HG02610 (cell line): ENCODE results near the gene PFKFB3.
"Not testable (repeated sequence)": the region's sequence is repeated elsewhere in the genome, so short reads cannot be mapped to it uniquely, and the experiment has no call there.

Experiments
- ATAC-seq: cut with Tn5 transposase; IDR thresholded peaks from one replicate; pipeline ENCODE4 v1.9.1; 2021; ENCODE audit warnings: mild to moderate bottlenecking, moderate library complexity; ENCODE audit not compliant: unreplicated experiment

The PFKFB3 gene

DNA sequence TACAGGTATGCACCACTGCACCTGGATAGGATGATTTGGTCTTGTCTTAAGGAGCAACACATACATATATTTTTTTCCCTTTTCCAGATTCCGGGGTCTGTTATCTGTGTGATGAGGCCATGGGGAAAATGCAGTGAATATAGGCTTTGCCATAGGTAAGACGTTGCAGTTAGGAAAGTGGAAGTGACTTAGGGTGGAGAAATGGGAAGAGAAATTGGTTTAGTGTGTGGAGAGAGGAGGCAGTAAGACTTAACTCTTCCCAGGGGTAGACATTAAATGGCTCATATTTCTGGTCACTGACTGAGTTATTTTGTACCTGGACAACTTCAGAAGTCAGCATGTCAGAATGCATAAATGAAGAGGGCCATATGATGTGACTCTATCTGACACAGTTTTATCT lies 66.7 kb downstream of the PFKFB3 start:
- no peak for ATAC-seq

DNA sequence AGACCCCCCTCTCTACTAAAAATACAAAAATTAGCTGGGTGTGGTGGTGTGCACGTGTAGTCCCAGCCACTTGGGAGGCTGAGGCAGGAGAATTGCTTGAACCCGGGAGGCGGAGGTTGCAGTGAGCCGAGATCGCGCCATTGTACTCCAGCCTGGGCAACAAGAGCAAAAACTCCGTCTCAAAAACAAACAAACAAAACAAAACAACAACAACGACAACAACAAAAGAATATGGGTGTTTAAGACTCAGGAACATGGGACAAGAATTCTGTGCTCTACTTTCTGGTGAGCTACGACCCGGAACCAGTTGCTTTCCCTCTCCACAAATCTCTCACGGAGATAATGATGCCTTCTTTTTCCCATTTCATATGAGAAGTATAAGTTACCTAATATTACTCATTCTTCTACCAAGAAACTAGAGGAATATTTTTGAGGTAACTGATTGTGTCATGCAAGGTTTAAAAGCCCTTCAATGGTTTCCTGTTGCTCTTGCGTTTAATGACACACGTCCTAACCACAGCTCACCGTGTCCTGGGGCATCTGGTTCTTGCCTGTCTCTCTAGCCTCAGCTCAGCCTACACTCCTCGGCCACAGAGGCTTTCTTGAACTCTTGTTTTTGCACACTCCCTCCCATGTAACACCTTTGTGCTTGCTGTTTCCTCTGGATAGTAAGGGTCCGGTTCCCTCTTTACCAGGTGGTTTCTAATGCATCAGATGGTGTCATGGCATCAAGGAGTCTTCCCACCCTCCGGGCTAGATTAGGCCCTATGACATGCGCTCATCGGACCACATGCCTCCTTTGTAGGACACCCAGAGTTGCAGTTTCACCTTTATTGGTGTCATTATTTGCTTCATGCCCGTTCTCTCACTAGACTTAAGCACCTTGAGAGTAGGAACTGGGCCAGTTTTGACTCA lies 67.5 kb downstream of the PFKFB3 start:
- ATAC-seq = peak; percentile 67

DNA sequence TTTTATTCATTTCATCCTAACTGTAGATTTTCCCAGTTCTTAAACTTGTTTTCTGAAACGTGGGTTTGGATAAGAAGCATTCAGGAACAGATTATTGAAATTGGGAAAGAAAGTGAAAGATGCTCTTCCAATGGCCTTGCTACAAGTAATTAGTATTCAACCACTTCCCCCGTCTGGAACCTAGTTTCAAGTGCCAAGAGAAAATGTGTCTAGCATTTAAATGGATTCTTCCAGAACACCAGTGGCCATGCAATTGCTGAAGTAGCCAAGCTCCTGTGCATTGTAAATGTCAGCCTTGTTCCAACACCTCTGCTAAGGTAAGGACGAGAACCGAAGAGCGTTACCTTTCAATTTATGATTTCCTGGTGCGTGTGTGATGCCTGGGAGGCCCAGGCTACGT lies 68.2 kb downstream of the PFKFB3 start:
- ATAC-seq = no peak

DNA sequence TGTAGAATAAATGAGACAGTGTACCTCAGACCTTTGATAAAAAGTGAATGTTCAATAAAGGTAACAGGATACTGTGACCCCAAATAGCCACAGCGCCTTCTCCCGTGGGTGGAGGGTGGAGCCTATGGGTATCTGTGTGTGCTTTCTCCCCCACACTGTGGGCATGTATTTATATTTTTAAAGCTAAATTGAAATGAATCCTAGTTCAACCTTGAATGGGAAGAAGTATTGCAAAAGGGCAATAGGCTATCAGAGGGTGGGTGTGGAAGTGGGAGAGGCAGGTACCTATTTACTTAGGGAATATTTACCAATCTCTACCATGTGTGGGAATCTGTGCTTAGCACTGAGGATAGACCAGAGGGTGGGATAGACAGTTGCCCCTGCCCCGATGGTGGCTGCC lies 68.9 kb downstream of the PFKFB3 start:
- no peak for ATAC-seq

DNA sequence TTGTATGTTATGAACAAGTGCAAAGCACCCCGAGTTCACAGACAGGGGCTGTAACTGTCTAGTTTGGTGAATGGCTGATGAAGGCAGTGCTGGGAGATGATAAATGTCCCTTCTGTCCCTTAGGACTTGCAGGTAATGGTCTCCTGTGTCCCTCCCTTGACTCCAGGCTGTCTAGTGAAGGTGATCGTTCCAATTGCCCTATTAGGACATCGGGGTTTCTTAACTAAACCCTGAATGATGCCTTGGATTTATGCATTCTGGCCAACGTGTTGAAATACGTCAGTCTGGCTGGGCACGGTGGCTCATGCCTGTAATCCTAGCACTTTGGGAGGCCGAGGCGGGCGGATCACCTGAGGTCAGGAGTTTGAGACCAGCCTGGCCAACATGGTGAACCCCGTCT lies 69.4 kb downstream of the PFKFB3 start:
- no peak for ATAC-seq

DNA sequence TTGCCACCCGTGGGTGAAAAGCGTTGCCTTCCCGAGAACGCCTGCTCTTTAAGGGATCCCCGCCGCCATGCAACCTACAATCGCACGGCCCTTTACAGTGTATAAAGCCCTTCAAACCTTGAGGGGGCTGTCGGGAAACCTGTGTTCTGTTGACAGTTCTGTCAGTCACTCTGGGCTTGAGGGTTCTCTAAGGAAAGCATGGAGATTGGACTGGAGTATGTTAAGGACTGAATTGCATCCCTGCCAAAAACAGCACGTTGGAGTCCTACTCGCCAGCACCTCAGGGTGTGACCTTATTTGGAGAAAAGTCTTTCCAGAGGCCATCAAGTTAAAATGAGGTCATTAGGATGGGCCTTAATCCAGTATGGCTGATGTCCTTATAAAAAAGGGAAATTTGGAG lies 70.6 kb downstream of the PFKFB3 start:
- no peak for ATAC-seq

DNA sequence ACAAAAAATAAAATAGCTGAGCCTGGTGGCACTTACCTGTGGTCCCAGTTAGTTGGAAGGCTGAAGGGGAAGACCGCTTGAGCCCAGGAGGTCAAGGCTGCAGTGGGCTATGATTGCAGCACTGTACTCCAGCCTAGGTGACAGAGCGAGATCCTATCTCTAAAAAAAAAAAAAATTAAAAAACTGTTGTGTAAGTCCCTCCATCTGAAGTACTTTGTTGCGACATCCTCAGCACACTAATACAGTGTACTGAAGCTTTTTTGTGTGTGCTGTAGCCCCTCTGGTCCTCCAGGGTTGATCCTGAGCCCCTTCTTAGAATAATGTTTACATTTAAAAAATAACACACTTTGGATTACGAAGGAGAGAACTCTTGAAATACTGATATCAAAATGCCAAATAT lies 71.3 kb downstream of the PFKFB3 start:
- no peak for ATAC-seq

DNA sequence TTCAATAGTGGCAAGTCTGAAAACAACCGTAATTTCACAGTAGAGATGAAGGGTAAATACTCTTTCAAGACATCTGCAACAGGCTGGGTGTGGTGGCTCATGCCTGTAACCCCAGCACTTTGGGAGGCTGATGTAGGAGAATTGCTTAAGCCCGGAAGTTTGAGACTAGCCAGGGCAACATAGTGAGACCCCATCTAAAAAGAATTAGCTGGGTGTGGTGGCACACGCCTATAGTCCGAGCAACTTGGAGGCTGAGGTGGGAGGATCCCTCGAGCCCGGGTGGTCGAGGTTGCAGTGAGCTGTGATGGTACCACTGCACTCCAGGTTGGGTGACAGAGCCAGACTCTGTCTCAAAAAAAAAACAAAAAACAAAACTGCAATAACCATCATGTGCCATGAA lies 71.8 kb downstream of the PFKFB3 start:
- no peak for ATAC-seq

DNA sequence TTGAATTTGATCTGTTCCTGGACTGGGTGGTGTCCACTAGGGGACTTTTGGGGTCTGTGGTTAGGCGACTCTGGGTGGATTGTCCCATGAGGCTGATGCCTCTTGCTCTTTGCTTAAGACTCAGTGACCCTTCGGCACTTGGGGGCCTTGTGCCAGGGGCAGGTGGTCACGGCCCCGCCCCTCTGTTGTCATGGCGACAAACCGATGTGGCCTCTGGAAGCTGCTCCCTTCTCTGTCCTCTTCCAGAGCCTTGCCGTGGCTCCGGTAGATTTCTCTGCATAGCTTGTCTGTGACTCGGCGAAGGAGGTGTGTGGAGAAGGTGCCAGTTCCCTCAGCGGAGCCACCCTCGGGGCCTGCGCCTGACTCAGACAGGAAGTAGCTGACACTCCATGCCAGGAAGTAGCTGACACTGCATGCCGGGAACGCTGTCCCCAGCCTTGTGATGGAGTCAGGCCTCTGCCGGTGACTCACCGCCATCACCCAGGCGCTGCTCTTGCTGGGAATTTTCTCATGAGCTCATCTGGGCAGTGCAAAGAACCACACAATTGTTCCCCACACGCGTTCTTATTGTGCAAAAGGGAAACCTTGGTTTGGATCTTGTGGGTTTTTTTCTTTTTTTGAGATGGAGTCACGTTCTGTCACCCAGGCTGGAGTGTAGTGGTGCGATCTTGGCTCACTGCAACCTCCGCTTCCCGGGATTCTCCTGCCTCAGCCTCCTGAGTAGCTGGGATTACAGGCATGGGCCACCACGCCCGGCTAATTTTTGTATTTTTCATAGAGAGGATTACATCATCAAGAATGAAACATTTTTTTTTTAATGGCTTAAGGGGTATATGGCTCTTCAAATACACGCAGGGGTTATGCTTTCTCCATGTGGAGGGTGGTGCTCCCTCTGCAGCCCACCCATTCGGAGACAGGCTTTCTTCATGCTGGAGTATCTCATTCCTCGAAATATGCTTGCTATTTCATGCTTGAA lies 72.6 kb downstream of the PFKFB3 start:
- ATAC-seq = peak; percentile 65

DNA sequence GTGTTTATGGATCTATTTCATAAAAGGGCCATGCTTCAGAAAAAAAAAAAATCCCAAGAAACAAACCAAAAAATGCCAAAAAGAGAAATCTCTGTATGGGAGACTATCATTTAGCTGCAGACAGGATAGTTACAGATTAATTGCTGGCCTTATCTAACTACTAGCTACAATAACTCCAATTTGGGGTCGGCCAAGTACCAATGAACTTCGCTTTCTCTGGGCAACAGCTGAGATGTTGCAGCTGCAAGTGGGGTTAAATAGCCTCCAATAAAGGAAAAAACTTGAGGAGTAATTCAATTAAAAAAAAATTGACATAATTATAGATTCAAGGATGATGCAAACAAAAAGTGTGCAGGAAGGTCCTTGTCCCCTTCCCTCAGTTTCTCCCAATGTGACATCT lies 73.6 kb downstream of the PFKFB3 start:
- ATAC-seq = no peak

DNA sequence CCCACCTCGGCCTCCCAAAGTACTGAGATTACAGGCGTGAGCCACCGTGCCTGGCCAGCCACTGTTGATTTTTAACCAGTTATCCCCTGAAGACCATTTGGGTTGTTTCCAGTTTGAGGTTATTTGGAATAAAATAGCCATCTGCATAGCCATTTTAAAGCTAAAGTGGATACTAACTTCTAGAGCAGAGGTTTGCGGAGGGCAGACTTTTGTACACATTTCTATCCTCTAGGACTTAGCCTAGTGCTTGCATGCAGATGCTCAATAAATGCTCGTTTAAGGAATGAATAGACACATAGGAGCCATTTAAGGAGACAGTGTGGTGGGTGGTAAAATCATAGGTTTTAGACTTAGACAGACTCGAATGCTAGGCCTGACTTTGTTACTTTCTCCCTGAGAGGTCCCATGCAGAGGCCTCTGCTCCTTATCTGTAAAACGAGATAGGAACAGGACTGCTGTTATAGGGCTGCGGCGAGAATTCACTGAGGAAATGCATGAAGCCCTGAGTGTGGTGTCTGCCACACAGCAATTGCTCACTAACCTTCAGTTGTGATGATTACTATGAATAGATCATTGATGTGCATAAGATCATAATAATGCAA lies 75.9 kb downstream of the PFKFB3 start:
- ATAC-seq = no peak

DNA sequence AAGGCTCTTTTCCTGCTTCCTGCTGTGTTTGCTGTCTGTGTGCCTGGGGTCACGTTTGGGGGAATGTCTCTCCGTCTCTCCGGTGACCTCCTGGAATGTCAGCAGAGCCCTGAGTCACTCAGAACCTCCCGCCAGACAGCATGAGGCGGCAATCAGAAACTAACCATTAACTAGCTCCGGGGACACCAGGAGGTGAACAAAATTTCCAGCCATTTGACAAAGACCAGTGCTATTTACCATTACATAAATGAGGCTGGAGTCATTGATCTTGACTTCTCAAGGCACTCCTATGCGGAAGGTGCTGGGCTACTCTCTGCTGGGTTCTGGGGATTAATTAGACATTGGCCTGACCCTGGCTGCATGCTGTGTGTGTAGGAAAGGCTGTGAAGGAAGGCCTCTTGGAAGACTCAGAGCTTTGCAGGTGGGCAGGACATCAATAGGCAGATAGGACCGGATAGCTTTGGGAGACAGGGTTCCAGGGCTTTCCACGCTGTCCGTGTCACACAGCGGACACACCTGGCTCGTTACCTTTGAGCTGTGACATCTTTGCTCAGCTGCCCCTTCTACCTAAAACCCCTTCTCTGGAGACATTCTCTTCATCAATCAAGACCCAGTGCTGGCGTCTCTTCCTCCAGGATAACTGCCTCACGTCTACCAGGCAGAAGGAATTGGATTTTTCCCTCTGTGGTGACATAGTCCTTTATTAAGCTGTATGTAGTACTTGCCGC lies 77.0 kb downstream of the PFKFB3 start:
- no peak for ATAC-seq

DNA sequence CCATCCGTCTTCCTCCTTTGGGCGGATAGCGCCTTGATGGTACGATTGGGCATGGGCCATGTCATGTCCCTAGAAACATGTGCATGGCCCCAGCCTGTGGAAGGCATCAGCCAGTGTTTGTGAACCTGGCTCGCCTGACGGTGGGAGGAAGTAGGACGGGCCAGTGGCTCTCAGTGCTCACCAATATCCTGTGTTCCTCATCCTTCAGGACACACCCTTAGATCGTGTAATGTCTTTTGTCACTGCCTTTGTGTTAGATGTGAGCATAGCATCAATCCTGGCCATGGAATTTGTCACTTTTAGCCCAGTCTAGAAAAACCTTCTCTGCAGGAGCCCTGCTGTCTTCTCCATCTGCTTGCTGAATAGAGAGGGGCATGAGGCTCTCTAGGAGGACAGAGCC lies 77.6 kb downstream of the PFKFB3 start:
- ATAC-seq = no peak

DNA sequence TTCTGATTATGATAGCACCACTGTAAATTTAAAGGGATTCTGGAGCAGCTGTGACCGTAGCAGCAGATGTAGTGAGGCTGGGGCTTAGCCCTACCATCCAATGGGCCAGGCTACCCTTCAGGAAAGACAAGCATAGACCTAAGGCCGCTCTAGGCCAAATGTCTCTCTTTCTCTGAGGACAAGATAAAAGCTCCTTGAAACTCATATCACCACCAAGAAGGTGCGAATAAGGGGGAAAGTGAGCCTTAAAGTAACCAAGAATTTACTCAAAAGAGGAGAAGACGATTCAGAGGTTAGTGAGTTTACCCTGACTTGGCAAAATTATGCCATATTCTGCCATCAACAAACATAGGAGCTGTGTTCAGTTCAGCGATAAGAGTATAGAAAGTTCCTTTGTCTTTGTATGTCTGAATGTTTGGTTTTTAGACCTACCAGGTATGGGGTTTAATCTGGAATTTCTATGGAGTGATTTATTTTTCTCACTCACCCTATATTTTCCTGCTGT lies 79.8 kb downstream of the PFKFB3 start:
- no peak for ATAC-seq

DNA sequence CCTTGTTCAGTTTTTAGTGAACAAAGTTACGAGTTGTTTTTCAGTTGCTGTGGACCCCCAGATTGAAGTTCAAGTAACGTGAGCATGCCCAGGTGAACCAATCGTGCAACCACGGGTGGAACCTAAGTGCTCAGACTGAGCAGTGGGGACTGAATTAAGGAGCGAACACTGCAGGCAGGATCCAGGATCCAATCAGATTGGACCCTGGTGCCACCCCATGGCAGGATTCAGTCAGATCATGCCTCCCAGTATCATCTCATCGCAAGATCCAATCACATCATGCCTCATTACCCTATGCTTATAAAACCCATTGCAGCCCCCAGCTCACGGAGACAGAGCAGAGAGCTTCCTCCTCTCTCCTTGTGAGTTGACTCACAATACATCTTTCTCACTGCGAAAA lies 80.9 kb downstream of the PFKFB3 start:
- no peak for ATAC-seq

DNA sequence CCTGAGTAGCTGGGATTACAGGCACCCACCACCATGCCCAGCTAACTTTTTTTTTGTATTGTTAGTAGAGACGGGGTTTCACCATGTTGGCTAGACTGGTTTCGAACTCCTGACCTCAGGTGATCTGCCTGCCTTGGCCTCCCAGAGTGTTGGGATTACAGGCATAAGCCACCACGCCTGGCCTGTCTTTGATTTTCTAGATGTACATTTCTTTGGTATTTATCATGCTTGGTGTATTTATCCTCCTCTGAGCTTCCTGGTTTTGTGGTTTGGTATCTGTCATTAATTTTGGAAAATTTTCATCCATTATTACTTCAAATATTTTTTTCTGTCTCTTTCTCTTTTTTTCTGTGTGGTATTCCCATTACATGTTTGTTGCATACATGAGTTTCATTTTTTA lies 87.9 kb downstream of the PFKFB3 start:
- not testable (repeated sequence) for ATAC-seq

DNA sequence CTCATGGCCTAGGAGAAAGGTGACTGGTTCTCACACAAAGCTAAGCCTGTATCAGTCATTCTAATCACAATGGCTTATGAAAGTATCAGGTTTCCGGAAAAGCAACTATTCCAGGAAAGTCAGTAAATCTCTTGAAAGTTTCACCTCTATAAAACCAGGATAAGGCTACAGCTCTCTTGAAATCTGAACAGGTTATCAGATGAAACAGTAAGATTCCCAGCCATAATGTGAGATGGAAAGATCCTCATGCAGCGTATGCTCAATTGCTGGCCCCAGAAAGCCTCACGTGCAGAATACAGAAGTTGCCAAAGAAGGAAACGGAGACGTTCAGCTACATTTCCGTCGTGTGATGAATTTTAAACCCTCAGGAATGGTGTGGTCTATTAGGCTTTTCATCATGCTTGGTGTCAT lies 90.0 kb downstream of the PFKFB3 start:
- no peak for ATAC-seq

DNA sequence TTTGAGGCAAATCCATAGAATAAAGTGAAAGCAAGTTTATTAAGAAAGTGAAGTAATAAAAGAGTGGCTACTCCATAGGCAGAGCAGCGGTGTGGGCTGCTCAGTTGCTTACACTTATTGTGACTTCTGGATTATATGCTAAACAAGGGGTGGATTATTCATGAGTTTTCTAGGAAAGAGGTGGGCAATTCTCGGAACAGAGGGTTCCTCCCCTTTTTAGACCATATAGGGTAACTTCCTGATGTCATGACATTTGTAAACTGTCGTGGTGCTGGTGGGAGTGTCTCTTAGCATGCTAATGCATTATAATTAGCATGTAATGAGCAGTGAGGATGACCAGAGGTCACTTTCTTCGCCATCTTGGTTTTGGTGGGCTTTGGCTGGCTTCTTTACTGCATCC lies 93.7 kb downstream of the PFKFB3 start:
- not testable (repeated sequence) for ATAC-seq

DNA sequence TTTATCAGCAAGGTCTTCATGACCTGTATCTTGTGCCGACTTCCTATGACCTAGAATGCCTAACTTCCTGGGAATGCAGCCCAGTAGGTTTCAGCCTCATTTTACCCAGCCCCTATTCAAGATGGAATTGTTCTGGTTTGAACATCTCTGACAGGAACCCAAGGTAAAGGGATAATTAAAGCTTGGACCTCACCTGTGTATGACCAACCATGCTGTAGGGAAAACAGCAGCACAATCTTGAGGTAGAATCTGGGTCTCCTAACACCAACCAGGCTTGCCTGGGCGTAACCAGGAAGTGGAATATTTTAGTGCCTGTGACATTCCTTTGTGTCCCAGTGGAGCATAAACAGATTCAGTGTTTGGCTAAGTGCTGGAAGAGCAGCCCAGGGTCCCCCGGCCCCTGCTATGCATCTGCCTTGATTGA lies 94.1 kb downstream of the PFKFB3 start:
- no peak for ATAC-seq

DNA sequence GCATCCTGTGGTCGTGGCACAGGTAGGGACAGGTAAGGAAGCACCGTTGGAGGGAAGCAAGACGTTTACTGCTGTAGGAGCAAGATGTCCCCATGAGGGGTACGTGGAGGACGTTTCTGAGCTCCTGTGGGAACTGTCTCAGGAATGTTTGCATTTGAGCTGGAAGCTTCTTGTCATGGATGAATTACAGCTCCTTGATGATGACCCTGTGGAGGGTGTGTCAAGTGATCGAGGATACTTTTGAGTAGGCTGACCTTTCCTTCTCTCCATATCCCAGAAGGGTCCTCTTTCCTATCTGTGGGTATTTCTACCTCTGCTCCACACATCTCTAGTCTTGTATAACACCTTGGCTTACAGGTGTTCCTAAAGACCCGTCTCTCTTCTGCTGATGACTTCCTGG lies 94.8 kb downstream of the PFKFB3 start:
- ATAC-seq = no peak
